ENCODE data around the gene ARRDC3.
A peak's percentile ranks its signal among the peaks of the same experiment; 100 is the strongest.

Gene ARRDC3

DNA sequence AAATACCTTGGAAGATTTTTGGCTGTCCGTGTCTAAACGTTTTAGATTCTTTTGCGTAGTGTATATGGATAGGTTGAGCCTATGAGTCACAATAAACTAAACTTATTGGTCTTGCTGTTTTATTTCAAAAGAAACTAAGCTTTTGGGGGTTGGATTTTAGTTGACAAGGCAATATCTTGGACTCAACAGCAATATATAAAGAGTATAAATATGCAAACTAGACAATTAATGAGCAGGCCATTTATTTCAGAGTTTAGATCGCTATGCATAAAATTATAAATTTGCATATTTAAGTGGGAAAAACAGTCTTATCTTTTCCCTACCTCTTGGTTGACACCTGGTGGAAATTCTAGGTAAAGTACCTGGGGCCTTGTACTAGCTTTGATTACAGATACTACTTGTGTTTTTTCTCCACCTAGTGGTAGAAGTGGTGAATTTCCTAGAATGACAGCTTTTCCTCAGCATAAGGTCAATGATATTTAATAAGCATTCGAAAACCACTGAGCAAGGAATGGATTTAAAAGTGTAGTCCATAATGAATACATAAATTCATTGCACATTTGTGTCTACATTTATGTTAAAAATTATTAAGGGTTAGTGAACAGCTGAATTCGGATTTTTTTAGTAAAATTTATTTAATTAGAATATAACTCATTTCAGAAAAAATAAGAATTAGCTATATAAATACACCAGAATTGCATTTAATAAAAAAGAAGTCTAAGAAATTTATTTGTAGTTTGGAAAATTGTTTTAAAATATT lies 1.7 kb upstream of the ARRDC3 start:
- peak; percentile 77 for DNase-seq (ENCODE audit: low spot score)

DNA sequence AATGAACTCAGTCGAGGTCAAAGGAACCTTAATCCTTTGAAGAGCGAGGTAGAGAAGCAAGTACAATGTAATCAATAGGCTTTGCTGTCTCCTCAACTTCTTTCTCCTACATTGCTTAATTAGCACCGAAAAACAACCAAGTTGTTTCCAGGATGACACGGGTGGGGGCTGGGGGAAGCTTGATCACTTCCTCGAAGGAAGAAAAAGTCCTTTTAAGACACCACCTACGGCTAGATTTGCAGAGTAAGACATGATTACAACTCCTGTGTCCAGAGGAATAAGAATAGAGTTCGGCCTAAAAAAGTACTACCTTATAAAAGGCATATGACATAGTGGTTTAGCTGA lies 811 bp upstream of the ARRDC3 start:
- no peak for DNase-seq (ENCODE audit: low spot score)

DNA sequence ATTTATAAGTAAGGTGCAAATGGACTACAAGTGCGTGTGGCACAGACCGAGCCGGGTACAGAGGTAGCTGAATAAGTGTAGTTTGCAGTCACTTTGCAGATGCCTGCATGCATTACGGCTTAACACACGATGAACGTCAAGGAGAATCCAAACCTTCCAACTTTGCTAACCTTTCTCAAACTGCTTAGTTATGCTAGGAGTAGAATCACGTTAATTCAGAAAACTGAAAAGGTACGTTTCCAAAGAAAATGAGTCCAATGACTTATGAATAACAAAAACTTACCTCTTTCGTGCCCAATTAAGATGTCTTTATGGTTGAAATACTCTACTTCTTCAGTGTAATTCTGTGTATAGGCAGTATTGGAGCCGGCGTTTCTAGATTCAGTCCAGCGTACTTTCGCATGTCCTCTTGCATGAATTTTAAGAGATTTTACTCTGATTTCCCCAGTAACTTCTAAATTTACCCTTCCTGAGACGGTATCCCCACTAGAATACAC lies 539 bp downstream of the ARRDC3 start:
- DNase-seq (ENCODE audit: low spot score), result no peak

- DNase-seq (ENCODE audit: low spot score), result peak; percentile 58
Measured at GRCh38 chr5:91381774-91382359, 1.2 kb downstream of the ARRDC3 start.

DNA sequence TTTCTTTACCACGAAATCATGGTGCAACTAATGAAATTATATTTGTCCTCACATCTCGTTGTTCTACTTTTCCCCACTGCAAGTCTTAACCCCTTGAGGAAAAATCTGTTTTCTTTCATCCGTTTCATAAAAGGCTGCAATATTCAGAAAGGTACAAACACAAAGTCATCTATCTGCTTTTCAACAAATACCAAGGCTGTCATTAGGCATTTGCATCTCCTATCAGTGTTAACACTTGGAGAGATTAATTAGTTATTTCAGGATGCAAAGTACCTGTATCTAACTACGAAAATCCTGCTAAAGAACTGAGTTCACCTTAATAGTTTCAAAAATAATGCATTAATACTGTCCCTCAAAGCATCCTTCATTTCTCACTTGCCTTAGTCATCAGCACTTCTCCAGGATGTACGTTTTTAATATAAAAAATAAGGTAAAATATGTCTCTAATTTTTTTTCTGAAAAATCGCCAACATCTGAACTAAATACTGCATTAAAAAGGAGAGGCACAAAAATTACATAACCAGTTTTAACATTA lies 1.8 kb downstream of the ARRDC3 start:
- no peak for DNase-seq (ENCODE audit: low spot score)

DNA sequence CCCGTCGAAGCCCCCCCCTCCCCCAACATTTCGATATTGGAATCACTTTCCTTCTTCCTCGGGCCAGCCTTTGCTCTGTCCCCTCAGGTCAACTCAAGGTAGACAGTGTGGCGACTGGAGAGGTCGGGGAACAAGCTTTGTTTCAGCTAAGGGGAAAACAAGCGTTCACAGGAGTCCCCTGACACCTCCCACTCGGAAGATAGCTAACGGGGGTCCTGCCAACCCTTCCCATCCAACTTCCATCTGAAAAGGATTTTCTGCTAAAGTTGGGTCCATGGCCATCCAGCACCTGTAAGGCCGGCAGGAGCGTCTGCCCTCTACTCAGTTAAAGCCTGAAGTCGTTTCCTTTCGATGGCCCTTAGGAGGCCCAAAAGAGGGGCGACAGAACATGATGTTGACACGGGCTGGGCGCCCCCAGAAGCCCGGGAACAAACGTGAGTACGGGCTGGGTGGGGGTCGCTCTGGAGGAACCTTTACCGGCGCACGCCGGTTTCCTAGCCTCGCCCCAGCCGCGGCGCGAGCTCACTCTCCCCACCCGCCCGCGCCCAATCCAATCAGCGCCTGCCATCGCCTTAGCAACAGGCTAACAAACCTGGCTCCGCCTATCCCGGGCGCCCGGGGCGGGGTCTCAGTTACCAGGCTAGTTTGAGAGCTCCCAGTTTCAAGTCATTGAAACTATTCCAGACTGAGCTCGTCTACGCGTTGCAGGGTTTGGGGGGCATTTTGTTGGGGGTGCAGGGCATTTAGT lies 2.5 kb downstream of the ARRDC3 start:
- peak; percentile 91 for DNase-seq (ENCODE audit: low spot score)

- DNase-seq (ENCODE audit: low spot score), result peak; percentile 81
Measured at GRCh38 chr5:91379914-91380490, 3.1 kb downstream of the ARRDC3 start.

DNA sequence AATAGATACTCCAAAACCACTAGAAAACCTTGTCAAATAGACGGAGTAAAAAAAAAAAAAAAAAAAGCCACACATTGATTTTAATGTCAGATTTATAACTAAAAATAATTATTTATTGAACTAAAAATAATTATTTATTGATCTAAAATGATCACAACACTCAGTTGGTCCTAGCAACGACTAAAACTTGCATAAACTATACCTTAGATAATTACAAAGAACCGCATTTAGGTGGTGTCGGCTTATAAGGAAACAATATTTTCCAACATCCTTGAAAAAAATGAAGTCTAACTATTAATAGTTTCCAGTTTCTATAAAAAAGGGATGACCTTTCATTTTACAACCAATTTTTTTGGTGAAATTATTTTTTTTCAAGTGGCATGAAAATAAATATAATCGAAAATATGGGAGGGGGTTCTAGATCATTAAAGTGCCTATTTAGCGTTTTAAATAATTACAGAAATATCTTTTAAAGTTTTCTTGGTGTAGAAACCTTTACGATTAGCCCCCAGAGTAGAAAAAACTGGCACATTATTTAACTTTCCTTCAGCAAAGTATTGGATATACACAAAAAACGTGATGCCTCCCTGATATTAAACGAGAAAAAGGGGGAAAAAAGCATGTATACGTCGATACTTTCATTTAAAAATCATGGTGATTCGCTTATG lies 3.7 kb downstream of the ARRDC3 start:
- DNase-seq (ENCODE audit: low spot score), result no peak

DNA sequence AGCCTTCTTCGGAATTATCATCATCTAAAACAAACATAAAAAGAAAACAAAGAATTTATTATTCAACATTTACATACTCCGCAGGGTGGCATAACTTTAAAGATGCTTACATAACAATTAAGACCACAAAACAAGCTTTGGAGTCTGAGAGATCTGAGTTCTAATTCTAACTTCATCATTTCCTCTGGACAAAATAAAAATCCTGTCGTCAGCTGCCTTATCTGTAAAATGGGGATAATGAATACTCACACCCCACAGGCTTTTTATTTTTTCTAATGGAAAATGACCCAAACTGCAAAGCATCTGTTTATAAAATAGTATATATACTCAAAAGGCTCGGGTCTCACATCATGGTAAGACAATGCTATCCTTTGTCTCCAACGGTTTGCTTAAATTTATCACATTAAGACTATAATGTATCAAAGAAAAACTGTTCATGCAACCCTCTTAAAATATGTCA lies 4.3 kb downstream of the ARRDC3 start:
- no peak for DNase-seq (ENCODE audit: low spot score)

- DNase-seq (ENCODE audit: low spot score), result no peak
Measured at GRCh38 chr5:91374893-91375520, 8.1 kb downstream of the ARRDC3 start.

DNA sequence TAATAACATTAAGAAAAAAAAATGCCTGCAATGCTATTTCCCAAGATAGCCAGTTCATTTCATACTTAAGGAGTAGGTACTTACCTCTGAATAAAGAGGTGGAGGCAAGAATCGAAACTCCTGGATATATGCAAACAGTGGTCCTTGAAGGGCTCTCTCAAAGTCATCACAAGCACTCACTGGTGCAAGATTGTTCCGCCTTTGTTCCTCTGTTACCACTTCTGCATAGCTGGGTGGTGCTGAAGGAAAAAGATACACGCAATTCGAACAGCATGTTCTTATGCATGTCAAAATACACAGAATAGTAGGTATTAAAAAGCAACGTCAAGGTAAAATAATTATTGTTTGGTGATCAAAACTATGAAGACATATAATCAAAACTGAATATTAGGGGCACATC lies 9.5 kb downstream of the ARRDC3 start:
- no peak for DNase-seq (ENCODE audit: low spot score)

- no peak for DNase-seq (ENCODE audit: low spot score)
Measured at GRCh38 chr5:91373006-91373405, 10.1 kb downstream of the ARRDC3 start.

- DNase-seq (ENCODE audit: low spot score), result no peak
Measured at GRCh38 chr5:91369480-91369879, 13.6 kb downstream of the ARRDC3 start.

DNA sequence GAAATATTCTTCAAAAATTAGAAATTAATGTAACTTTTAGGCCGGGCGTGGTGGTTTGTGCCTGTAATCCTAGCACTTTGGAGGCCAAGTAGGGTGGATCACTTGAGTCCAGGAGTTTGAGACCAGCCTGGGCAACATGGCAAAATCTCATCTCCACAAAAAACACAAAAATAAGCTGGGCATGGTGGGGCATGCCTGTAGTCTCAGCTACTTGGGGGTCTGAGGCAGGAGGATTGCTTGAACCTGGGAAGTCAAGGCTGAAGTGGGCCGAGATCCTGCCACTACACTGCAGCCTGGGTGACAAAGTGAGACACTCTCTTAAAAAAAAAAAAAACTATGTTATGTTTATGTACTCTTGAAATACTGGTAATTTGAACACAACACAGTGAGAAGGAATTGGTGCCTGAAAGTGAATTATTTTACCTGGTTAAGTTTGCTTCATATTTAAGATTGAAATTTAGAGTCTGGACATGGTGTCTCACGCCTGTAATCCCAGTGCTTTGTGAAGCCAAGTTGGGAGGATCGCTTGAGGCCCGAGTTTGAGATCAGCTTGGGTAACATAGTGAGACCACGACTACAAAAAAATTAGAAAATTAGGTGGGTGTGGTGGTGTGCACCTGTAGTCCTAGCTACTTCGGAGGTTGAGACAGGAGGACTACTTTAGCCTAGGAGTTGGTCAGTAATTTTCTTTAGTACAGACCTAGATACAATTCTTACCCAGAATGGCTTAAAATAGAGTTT lies 15.0 kb downstream of the ARRDC3 start:
- DNase-seq (ENCODE audit: low spot score), result no peak

DNA sequence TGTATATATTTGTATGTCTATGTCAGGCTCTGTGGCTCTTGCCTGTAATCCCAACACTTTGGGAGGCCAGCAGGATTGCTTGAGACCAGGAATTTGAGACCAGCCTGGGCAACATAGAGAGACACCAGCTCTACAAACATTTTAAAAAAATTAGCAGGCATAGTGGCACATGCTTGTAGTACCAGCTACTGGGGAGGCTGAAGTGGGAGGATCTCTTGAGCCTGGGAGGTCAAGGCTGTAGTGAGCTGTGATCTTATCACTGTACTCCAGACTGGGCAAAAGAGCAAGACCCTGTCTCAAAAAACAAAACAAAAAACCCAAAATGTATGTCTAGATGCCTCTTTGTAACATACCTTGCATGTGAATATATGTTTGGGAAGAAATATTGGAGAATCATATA lies 15.8 kb downstream of the ARRDC3 start:
- DNase-seq (ENCODE audit: low spot score), result no peak

DNA sequence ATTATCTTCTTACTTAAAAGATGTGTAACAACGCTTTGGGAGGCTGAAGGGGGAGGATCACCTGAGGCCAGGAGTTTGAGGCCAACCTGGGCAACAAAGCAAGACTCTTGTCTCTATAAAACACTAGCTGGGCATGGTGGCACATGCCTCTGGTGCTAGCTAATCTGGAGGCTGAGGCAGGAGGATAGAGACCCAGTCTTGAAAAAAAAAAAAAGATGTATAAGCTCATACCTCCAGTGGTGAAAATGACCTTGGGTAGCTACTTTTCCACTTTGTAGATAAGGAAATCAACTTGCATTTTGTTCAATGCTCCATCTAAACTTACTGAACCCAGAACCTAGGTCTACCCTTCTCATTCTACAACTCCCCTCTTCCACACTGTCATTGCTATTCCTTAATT lies 16.6 kb downstream of the ARRDC3 start:
- DNase-seq (ENCODE audit: low spot score), result no peak

DNA sequence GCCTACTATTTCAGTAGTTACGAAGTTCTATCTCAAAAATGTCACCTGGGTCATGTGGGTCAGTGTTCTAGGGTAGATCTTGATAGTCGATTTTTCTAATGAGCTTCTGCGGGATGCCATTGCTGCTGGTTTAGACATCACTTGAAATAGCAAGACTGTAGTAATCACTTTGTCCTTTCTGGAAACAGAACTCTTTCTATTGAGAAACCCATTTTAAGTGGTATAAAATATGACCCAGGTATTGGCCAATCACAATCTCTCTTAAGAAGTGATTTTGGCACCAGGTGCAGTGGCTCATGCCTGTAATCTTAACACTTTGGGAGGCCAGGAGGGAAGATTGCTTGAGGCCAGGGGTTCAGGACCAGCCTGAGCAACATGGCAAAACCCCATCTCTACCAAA lies 17.6 kb downstream of the ARRDC3 start:
- no peak for DNase-seq (ENCODE audit: low spot score)

DNA sequence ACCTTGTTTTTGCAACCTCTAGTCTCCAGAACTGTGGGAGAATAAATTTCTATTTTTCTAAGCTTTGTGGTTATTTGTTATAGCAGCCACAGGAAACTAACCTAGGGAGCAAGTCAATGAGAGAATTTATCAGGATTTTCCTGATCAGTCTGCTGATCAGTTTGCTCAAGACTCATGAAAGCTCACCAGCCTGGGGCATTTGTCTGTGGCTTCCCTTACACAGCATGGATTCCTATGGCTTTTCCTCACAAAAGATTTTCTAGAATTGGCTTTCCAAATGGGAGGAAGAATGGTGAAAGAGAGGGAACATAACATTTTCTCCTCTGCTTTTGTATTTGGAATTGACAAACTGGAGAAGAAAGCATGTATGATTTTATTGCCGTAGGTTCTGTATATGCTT lies 20.2 kb downstream of the ARRDC3 start:
- DNase-seq (ENCODE audit: low spot score), result no peak

GRCh38 chr5:91361790-91362189 lies 21.3 kb downstream of the ARRDC3 start:
- no peak for DNase-seq (ENCODE audit: low spot score)

- DNase-seq (ENCODE audit: low spot score), result no peak
Measured at GRCh38 chr5:91361055-91361701, 21.9 kb downstream of the ARRDC3 start.

Measured in HuH-7 (cell line).